Lower lobe of right lung (tissue), 2 donors: ENCODE results near the gene CCDC85A. TPM values are rescaled to one million over a fixed set of nuclear protein-coding genes. Genes with fewer than 3 reads are reported as not detected.

Experiments
- ATAC-seq, 2 donors: fragments of 200-7000 bp; cut with Tn5 transposase; one replicate each; pipeline ENCODE4 v1.9.1; 2020 to 2022; ENCODE audit warnings: mild to moderate bottlenecking in 2 of 2, moderate library complexity in 2 of 2
- DNase-seq: peaks from one replicate; pipeline ENCODE4 v3.0.0-alpha.2; 2020
- H3K27ac ChIP-seq: fragments of 200-600 bp; one replicate; pipeline ENCODE4 v1.8.0; 2022
- H3K27me3 ChIP-seq: fragments of 200-600 bp; one replicate; pipeline ENCODE4 v1.8.0; 2022; ENCODE audit warnings: low read depth
- H3K36me3 ChIP-seq: fragments of 200-600 bp; one replicate; pipeline ENCODE4 v1.8.0; 2022; ENCODE audit warnings: mild to moderate bottlenecking
- H3K4me1 ChIP-seq: fragments of 200-600 bp; one replicate; pipeline ENCODE4 v1.8.0; 2022
- H3K4me3 ChIP-seq: fragments of 200-600 bp; one replicate; pipeline ENCODE4 v1.8.0; 2022; ENCODE audit warnings: mild to moderate bottlenecking
- H3K9me3 ChIP-seq: fragments of 200-600 bp; one replicate; pipeline ENCODE4 v1.8.0; 2022
- intact Hi-C: fragments of 100-400 bp; cut with DNase I; formaldehyde crosslinking; loops from one replicate; pipeline ENCODE4 v1.11.0; 2022
- total RNA-seq: library from RNA; stranded (reverse); fragmentation: NEBNext Ultra II Directional; extraction: Animal tissue kit (Norgen Biotek cat#: 25700); gene quantifications from one replicate; pipeline ENCODE4 v1.2.1, GENCODE V29; 2021
- TF ChIP-seq, protein P1 (sequence below): fragments of 200-600 bp; IDR thresholded peaks from one replicate; pipeline ENCODE4 v1.8.0; 2022; ENCODE audit warnings: antibody characterized with exemption, mild to moderate bottlenecking
- donor health status: DM: no; HTN: yes; CAD: no; lungs with severe emphysema.

Gene CCDC85A
- total RNA-seq, 1 donor from 2014 or later, result 17.0 TPM

GRCh38 chr2:56206250-56206649, 22.5 kb downstream of the CCDC85A start:
- no peaks in the 10 kb centered on the region for H3K36me3 ChIP-seq
- H3K27ac ChIP-seq, result no peak overlapping the region
- ATAC-seq (no peak), DNase-seq (no peak)
- TF ChIP-seq, protein P1, sequence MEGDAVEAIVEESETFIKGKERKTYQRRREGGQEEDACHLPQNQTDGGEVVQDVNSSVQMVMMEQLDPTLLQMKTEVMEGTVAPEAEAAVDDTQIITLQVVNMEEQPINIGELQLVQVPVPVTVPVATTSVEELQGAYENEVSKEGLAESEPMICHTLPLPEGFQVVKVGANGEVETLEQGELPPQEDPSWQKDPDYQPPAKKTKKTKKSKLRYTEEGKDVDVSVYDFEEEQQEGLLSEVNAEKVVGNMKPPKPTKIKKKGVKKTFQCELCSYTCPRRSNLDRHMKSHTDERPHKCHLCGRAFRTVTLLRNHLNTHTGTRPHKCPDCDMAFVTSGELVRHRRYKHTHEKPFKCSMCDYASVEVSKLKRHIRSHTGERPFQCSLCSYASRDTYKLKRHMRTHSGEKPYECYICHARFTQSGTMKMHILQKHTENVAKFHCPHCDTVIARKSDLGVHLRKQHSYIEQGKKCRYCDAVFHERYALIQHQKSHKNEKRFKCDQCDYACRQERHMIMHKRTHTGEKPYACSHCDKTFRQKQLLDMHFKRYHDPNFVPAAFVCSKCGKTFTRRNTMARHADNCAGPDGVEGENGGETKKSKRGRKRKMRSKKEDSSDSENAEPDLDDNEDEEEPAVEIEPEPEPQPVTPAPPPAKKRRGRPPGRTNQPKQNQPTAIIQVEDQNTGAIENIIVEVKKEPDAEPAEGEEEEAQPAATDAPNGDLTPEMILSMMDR, result no peak
- H3K4me1 ChIP-seq, result no peaks in the 10 kb centered on the region
- intact Hi-C loops, result no loop called here
- no peaks in the 10 kb centered on the region for H3K27me3 ChIP-seq
- H3K9me3 ChIP-seq, result no peaks in the 10 kb centered on the region
- H3K4me3 ChIP-seq, result no peak overlapping the region

- Histone ChIP-seq H3K4me1 (no peaks in the 10 kb centered on the region), H3K36me3 (no peaks in the 10 kb centered on the region), H3K4me3 (no peak overlapping the region), H3K27ac (no peak overlapping the region), H3K9me3 (no peaks in the 10 kb centered on the region), H3K27me3 (no peaks in the 10 kb centered on the region)
- TF ChIP-seq, protein P1, result no peak
- ATAC-seq, result no peak
- no peak for DNase-seq
- intact Hi-C loops, result no loop called here
Observed at GRCh38 chr2:56207760-56208159, 24.0 kb downstream of the CCDC85A start.

DNA sequence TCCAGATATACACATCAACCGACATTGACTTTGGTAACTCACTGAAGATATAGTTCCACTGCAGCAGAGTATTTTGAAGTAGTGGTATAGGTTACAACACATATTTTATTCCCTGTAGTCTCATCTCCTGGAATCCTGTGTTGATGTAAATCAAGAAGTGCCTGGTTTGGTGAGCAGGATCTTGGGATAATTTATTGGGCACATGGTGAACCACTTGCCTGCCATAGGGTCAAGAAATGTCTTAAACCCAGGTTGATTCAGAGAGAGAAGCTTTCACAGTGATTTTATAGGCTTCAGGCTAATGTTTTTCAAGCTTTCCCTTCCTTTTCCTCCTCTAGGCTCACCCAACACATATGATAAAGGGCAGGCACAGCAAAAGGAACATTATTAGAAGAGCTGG, 24.6 kb downstream of the CCDC85A start:
- Histone ChIP-seq H3K36me3 (no peaks in the 10 kb centered on the region), H3K9me3 (no peaks in the 10 kb centered on the region), H3K27me3 (no peaks in the 10 kb centered on the region), H3K27ac (no peak overlapping the region), H3K4me3 (no peak overlapping the region), H3K4me1 (no peaks in the 10 kb centered on the region)
- ATAC-seq (no peak), DNase-seq (no peak)
- intact Hi-C loops, result no loop called here
- TF ChIP-seq, protein P1, result no peak

- no peaks in the 10 kb centered on the region for H3K9me3 ChIP-seq
- no peak overlapping the region for H3K4me3 ChIP-seq
- H3K4me1 ChIP-seq, result no peaks in the 10 kb centered on the region
- H3K27me3 ChIP-seq, result no peaks in the 10 kb centered on the region
- no peak for DNase-seq
- H3K36me3 ChIP-seq, result no peaks in the 10 kb centered on the region
- TF ChIP-seq, protein P1, result no peak
- ATAC-seq, result no peak
- H3K27ac ChIP-seq, result no peak overlapping the region
- intact Hi-C loops, result no loop called here
Observed at GRCh38 chr2:56209701-56210100, 25.9 kb downstream of the CCDC85A start.

DNA sequence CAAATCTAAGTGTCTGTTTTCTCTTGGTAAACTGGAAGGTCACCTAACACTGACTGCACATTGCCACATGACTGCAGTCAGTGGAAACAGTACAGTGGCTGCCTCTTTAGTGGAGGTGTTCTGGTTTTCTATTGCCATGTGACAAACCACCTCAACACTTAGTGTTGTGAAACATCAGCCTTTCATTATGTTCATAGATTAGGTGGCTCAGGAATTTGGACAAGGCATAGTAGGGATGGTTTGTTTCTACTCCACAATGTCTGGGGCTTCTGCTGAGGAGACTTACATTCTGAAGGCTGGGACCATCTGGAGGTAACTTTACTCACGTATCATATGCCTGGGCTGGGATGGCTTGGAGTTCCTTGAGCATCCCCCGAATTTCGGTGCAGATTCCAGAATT, 26.5 kb downstream of the CCDC85A start:
- DNase-seq, result no peak

More for the DNA sequence above, 26.5 kb downstream of the CCDC85A start:
- Histone ChIP-seq H3K27ac (no peak overlapping the region), H3K27me3 (no peaks in the 10 kb centered on the region), H3K36me3 (no peaks in the 10 kb centered on the region), H3K4me1 (no peaks in the 10 kb centered on the region), H3K4me3 (no peak overlapping the region), H3K9me3 (no peaks in the 10 kb centered on the region)
- TF ChIP-seq, protein P1, result no peak
- ATAC-seq, result no peak
- intact Hi-C loops, result no loop called here
